Activated T-cell treated with anti-CD3 and anti-CD28 coated beads for 4 hours (primary cell): ENCODE results near the gene SS18.

ENCODE experiments used
- DNase-seq: peaks from one replicate; pipeline ENCODE4 v3.0.0-alpha.2; 2020

The SS18 gene

DNA sequence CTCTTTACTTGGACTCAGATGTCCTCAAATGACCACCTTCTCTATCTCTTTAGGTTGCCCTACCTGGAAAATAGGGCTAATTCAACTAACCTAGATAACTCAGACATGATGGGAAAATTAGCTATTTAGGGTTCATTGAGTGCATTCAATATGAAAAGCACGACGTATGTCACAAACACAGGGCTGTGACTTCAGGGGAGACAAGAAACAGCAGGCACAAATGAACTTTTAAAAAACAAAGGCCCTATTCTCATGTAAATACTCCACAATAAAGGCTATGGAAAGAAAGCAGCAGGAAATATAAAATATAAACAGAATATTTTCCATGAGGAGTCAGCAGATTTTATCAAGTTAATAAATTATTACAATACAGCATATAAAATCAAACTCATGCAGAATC, 97.8 kb downstream of the SS18 start:
- DNase-seq: no peak

DNA sequence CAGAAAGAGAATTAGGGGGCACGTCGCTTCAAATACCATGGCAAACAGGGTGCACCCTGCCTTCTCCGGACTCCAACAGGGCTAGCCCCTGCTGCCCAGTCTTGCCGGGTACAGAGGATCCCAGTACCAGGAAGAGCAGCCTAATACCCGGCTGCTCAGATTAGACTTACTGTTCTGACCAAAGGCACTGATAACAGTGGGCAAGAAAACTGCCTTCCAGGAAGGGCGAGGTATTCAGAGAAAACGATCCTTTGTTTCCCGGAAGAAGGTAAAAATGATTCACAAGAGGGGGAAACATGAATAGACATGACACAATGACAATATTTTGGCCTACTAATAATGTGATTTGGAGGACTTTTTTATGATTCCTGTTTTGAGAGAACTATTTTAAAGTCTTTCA, 99.9 kb downstream of the SS18 start:
- no peak for DNase-seq

DNA sequence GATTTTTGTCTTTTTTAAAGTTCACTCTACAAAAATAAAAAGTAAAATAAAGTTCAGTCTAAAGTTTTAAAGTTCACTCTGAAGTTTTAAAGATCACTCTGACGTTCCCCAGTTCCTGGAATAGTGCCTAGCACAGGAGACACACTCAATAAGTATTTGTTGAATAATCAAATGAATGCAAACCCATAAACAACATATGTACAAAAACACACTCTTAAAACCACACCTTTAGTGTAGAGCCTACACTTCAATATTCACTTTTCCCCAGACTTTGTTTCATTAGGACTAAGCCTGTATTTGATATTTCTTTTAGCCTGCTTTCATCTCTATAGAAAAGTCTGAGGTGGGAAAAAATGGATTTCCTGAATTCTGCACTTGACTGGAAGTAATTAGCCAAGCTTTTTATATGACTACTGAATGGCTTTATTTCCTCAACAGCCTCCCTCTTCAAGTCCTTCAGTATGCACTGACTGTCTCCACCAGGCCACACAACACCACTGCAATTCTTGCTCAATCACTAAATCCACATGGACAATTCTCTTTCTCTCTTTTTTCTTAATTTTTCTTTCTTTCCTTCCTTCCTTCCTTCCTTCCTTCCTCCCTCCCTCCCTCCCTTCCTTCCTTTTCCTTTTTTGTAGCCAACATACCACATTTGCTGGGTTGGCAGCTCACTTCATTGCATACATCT, 104.6 kb downstream of the SS18 start:
- no peak for DNase-seq

DNA sequence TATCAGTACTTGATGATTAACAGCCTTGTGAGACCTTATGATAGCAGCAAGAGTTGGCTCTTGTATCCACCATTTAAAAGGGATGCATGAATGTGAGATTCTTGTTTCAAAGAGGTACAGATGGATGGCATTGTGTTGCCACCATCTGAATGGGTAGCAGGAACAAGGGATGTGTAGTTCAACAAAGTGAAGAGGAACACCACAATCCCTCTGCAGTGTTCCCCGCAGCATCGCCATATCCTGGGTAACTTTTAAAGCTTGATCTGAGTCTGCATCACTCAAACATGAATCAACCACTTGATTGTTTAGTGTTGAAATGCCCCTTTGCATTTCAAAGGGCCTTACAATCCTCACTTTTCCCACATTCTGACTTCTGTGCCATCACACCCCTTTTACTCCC, 106.7 kb downstream of the SS18 start:
- no peak for DNase-seq

DNA sequence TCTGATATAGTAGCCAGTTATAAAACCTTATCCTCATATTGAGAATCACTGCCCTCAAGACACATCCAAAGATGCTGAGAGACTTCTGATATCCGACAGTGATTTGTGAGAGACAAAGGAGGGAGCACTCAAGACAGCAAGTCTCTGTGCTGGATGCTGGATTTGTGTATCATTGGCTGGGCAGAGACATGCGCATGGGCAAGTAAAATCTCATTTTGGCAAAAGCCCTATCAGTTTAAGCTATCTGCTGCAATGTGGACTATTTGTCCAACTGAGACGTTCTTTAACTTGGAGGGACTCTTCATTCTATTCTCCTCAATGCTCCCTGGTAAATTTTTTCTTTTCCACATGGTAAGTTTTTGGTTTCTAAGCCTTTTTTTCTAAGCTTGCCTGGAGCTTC, 107.5 kb downstream of the SS18 start:
- no peak for DNase-seq

DNA sequence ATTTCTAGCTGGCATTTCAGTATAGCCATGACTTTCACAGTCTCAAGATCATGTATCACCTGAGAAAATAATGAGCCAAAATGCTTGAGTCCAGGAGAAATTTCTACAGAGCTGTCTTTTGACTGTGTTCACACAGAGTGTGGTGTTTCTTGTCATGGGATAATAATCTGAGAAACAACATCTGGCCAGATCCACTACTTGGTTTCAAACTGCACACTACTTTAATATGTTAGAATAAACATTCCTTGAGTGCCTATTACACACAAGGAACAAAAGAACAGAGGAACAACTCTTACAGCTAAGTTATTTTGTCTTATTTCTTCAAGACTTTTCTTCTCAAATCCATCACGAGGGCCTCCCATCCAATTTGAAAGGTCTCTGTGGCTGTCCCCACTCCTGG, 108.3 kb downstream of the SS18 start:
- no peak for DNase-seq

DNA sequence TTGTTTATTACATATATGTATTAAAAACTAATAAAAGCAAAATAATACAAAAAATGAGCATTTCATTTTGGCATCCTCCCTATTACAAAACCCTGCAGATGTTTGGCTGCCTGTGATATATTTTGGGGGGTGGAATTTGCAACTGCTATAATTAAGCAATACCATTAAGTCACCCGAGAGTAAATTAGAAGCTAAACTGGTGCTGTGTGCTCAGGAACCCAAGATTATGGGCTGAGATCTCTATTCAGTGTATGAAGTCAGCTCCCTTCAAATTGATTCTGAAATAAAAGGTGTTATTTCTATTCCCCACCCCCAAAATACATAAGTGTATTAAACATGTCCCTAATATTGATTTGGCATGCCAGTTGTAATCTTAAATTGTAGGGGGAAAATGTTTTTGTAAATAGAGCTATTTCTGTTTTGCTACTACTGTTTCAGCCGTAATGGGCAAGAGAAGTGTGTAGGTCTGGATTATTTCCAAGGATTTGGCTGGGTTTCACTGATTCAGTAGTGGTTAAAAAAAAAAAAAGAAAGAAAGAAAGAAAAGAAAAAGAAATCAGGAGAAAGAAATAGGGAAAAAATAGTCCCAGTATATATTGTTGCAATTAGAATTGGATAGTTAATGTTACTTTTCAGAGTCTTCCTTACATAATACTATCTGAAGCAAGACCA, 110.9 kb downstream of the SS18 start:
- DNase-seq: no peak

DNA sequence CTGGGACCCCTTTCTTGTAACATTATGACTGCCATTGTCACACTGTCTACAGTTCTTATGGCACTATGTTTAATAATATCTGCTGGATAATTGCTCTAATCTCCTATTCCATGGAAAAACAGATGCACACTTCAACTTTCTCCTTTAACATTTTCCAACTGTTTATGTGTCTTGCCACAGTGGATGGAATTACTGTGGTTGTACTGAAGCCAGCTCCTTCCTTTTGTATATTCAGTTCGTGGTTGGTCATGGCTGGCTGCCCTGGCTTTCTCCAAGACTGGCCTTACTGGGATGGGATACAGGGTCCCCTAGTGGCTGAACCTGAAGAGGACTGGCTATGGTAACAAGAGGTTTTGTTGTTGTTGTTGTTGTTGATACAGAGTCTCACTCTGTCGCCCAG, 113.9 kb downstream of the SS18 start:
- no peak for DNase-seq

DNA sequence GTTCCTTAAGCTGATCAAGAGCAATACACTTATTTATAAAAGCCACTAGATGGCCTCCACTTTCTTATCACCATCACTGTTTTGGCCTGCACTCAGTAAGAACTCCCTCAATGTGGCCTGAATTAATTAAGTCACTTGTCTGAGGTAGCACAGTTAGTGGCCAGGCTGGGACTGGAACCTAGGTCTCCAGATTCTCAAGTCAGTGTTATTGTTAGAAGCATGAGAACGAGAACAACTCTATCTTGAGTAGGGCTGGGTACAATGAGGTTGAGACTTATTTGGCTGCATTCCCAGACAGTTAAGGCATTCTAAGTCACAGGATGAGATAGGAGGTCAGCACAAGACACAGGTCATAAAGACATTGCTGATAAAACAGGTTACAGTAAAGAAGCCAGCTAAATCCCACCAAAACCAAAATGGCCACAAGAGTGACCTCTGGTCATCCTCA, 115.8 kb downstream of the SS18 start:
- DNase-seq: no peak
